NCI-H1694 (cell line): ENCODE measurements around the gene NKX2-3.

Experiments used
- DNase-seq: peaks from one replicate; lab custom pipeline; 2025; lab: John Stamatoyannopoulos, UW

The NKX2-3 gene

DNA sequence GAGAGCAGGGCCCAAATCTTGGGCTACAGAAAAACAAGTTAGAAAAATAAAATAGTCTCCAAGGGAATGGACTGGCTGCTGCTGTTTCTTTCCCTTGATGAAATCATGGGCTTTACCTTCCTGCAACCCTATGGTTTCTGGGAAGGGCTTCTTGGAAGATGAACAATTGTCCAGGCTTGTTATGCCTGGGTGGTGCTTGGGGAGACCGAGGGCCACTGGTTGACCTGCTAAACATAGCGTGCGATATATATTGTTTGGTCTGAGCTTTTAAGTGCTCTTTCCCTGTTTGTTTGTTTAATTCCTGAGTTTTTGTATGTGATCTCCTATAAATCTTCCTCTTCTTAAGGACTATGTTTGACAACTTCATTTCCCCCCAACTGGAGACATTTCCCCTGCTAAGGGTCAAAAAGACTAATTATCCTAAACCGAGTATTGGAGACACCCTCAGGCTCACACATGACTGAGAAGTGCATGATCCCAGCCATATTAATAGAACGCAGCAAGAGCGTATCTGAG lies 49.6 kb downstream of the NKX2-3 start:
- DNase-seq, result no peak

DNA sequence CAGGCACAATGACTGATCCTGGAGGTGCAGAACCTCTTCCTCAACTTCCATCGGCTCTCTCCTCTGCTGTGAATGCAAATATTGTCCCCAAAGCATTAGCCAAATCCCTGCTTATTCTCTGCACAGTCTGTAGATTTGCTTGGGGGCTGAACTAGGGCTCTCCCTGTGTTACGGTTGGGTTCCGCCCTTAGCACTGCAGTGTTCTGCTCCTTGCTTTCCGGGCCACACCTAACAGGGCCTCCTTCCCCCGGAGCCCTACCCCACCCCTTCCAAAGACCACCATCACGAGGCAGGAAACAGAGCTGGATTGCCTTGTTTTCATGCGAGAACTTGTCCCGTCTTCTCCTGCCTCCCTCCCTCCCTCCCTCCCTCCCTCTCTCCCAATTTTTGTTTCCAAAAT lies 50.9 kb downstream of the NKX2-3 start:
- no peak for DNase-seq
